ENCODE measurements around the gene PKP4. TPM values are rescaled to one million over a fixed set of nuclear protein-coding genes. Genes with fewer than 3 reads are reported as not detected.

The PKP4 gene
- total RNA-seq, 1 experiment from 2014 or later: 55.2 TPM

- POLR2A ChIA-PET: no interaction called here
- Histone ChIP-seq H3K27ac (ENCODE audit: low read depth, low read length) (no peak overlapping the region), H3K27me3 (ENCODE audit: insufficient read depth, low read length) (no peaks in the 10 kb centered on the region), H2AFZ (ENCODE audit: low read depth, low read length, poor library complexity, severe bottlenecking) (no peak overlapping the region), H3K4me1 (ENCODE audit: control insufficient read depth in 1 of 2, insufficient read depth in 2 of 2, low read length in 2 of 2) (peaks cover 4 to 6% of the 10 kb centered on the region in 2 experiments; a peak in 2 of 4 replicates), H3K9me3 (ENCODE audit: control insufficient read depth in 1 of 2, insufficient read depth in 1 of 2, low read depth in 1 of 2, low read length in 2 of 2) (no peaks in the 10 kb centered on the region), H3K4me2 (ENCODE audit: low read length) (no peak overlapping the region), H3K9ac (ENCODE audit: low read length) (no peak overlapping the region), H3K4me3 (replicated peaks in 1 of 2; ENCODE audit: low read depth in 1 of 2, low read length in 2 of 2) (no peak overlapping the region), H3K79me2 (ENCODE audit: insufficient read depth, low read length) (no peaks in the 10 kb centered on the region), H4K20me1 (ENCODE audit: insufficient read depth) (no peaks in the 10 kb centered on the region), H3K36me3 (ENCODE audit: control insufficient read depth in 1 of 2, insufficient read depth in 2 of 2, low read length in 2 of 2) (no peaks in the 10 kb centered on the region), H3K9me2 (ENCODE audit: insufficient read depth) (no peaks in the 10 kb centered on the region)
- DNase-seq (ENCODE audit: low read depth, low spot score): no peak
- TF ChIP-seq ELF1 (IDR thresholded peaks at IDR 0.05; ENCODE audit: borderline replicate concordance, low read depth): no peak
- no peak for TF ChIP-seq EZH2 (IDR thresholded peaks at IDR 0.05)
- no peak for TF ChIP-seq SP1 (IDR thresholded peaks at IDR 0.05; ENCODE audit: low read depth)
- TF ChIP-seq CBX3 (IDR thresholded peaks at IDR 0.05; ENCODE audit: low read depth): no peak
- TF ChIP-seq ZBTB33 (IDR thresholded peaks at IDR 0.05; ENCODE audit: extremely low read depth, insufficient replicate concordance, low read length): no peak
- no peak for TF ChIP-seq TCF7L2 (IDR thresholded peaks at IDR 0.05; ENCODE audit: borderline replicate concordance, extremely low read depth, insufficient read depth, insufficient read length)
- no peak for TF ChIP-seq ATF3 (IDR thresholded peaks at IDR 0.05)
- no peak for TF ChIP-seq CEBPB (IDR thresholded peaks at IDR 0.05; ENCODE audit: low read depth)
- no peak for TF ChIP-seq EZH2phosphoT487 (IDR thresholded peaks at IDR 0.05; ENCODE audit: borderline replicate concordance)
- TF ChIP-seq RAD21 (IDR thresholded peaks at IDR 0.05; ENCODE audit: low read depth): no peak
- intact Hi-C loops (cut with micrococcal nuclease): no loop called here
- CTCF ChIA-PET: no interaction called here
- RAD21 ChIA-PET (ENCODE audit: low non-redundant PET in 1 of 2, low total read pairs in 2 of 2, uncharacterized antibody in 2 of 2, unreplicated experiment in 2 of 2): no interaction called here
- ATAC-seq: no peak
- no TSS peak for BruUV-seq (replicated peaks)
These were observed 262.1 kb downstream of the PKP4 start for GRCh38 chr2:158718851-158719250.

Data from HCT116 (cell line).